BLaER1 treated with 17β-estradiol and CSF1 and Interleukin-3, amounts not matched to agents 10 nM and 100 nM (cell line): ENCODE measurements around the gene IMPDH2.
A peak's percentile ranks its signal among the peaks of the same experiment; 100 is the strongest.

Source experiments
- H3K27ac ChIP-seq, 11 experiments: shearing (Covaris generic); formaldehyde crosslinking; 2 replicates each; pipeline ENCODE4 v1.8.1; 2022
- H3K27me3 ChIP-seq, 11 experiments: shearing (Covaris generic); formaldehyde crosslinking; 2 replicates each; pipeline ENCODE4 v1.8.1; 2022
- H3K36me3 ChIP-seq, 11 experiments: shearing (Covaris generic); formaldehyde crosslinking; 2 replicates each; pipeline ENCODE4 v1.8.1; 2022
- H3K4me1 ChIP-seq, 10 experiments: shearing (Covaris generic); formaldehyde crosslinking; 2 replicates each; pipeline ENCODE4 v1.8.1; 2022
- H3K4me2 ChIP-seq, 11 experiments: shearing (Covaris generic); formaldehyde crosslinking; 2 replicates each; pipeline ENCODE4 v1.8.1; 2022
- H3K4me3 ChIP-seq, 10 experiments: shearing (Covaris generic); formaldehyde crosslinking; 2 replicates each; pipeline ENCODE4 v1.8.1; 2022
- H3K9ac ChIP-seq, 11 experiments: shearing (Covaris generic); formaldehyde crosslinking; 2 replicates each; pipeline ENCODE4 v1.8.1; 2022
- H3K9me3 ChIP-seq, 11 experiments: shearing (Covaris generic); formaldehyde crosslinking; replicated peaks in 1 of 11; 2 replicates each; pipeline ENCODE4 v1.8.1; 2022
- H4K20me1 ChIP-seq, 11 experiments: shearing (Covaris generic); formaldehyde crosslinking; 2 replicates each; pipeline ENCODE4 v1.8.1; 2022
- Cebpa-rat ChIP-seq, 11 experiments: shearing (Covaris generic); IDR thresholded peaks; 2 replicates each; pipeline ENCODE4 v1.8.1; 2022

IMPDH2 gene

DNA sequence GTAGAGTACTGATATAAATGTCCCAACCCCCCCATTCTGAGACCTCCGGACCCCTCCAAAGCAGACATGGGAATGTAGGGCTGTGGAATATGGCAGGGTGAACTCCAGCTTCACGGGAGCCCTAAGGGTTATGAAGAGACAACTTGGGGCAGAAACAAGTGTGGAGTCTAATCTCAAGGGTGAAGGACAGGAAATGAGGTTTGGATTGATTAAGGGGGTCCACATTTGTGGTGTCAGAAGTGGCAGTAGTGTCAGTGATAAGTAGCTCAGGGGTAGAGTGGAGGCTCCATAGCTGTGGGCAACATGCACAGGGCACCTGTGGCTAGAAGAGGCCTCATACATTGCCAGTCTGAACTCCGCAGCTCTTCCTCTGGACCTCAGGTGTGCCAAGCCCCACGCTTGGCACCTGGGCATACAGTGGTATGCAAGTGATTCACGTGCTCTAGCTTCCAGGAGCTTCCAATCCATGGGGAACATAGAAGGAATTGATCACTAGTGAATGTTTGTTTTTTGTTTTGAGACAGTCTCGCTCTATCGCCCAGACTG lies 43.3 kb downstream of the IMPDH2 start:
- no peaks in the 10 kb centered on the region for H3K9me3 ChIP-seq
- no peak overlapping the region for H3K4me2 ChIP-seq
- H3K27me3 ChIP-seq: peaks cover 0 to 20% (median 11%) of the 10 kb centered on the region in 11 experiments; a peak in 15 of 22 replicates
- peak overlapping the region in 1 of 11 experiments; percentile 1; a peak in 2 of 22 replicates for H3K9ac ChIP-seq
- peak overlapping the region in 2 of 11 experiments; percentile 26 to 54; a peak in 4 of 22 replicates for H3K27ac ChIP-seq
- no peak overlapping the region for H3K4me3 ChIP-seq
- peaks cover 35 to 63% (median 52%) of the 10 kb centered on the region in 11 experiments for H3K36me3 ChIP-seq
- no peak for TF ChIP-seq Cebpa-rat (IDR thresholded peaks at IDR 0.05)
- peaks cover 0 to 44% (median 19%) of the 10 kb centered on the region in 11 experiments; a peak in 12 of 22 replicates for H4K20me1 ChIP-seq
- H3K4me1 ChIP-seq: peaks cover 20 to 47% (median 30%) of the 10 kb centered on the region in 10 experiments

DNA sequence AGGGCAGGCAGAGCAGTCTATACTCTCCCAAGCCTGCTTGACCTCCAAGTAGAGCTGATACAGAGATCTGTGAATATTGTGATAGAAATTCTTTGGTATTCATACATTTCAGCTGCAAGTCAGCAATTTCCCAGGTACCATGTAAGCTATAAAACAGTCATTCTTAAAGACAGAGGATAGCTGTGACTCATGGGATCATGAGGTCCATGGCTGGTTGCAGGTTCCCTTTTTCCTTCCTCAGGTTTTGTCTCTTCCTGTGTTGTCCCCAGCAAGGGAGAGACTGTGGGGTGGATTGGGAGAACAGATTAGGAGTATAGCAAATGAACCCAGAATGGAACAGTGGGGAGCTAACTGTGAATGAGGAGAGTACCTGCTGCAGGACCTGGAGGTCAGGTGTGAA lies 44.5 kb downstream of the IMPDH2 start:
- Histone ChIP-seq H3K36me3 (peaks cover 48 to 76% (median 65%) of the 10 kb centered on the region in 11 experiments), H3K9me3 (no peaks in the 10 kb centered on the region), H4K20me1 (peaks cover 0 to 53% (median 22%) of the 10 kb centered on the region in 11 experiments; a peak in 12 of 22 replicates), H3K4me3 (no peak overlapping the region; a peak in 1 of 20 replicates), H3K27ac (peak overlapping the region in 3 of 11 experiments; percentile 46 to 54 (median 54); a peak in 6 of 22 replicates), H3K4me2 (peak overlapping the region in 5 of 11 experiments; percentile 2 to 95 (median 58); a peak in 8 of 22 replicates), H3K4me1 (peaks cover 11 to 42% (median 20%) of the 10 kb centered on the region in 10 experiments), H3K27me3 (peaks cover 0 to 8% (median 0%) of the 10 kb centered on the region in 11 experiments; a peak in 3 of 22 replicates), H3K9ac (peak overlapping the region in 4 of 11 experiments; percentile 12 to 55 (median 38); a peak in 6 of 22 replicates)
- TF ChIP-seq Cebpa-rat (IDR thresholded peaks at IDR 0.05): no peak

DNA sequence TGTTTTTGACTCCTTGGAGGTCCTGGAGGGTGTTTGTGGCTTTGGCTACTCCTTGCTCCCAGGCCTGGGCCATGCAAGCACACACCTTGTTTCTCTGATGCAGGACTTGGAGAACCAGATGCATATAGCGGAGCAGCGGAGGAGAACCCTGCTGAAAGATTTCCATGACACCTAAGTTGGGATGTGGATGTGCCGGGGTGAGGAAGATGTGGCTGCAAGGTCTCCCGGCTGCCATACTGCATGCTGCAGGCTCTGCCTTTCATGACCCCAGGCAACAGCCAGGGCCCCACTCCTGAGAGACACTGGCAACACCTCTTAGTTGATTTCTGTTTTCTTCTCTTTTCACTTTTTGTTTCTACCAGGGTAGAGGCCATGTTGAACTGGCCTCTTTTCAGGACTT lies 46.1 kb downstream of the IMPDH2 start:
- no peaks in the 10 kb centered on the region for H3K9me3 ChIP-seq
- no peak overlapping the region for H3K27ac ChIP-seq
- H3K9ac ChIP-seq: 0 out of 22 replicates have a peak overlapping the region, but pooled peaks of 1 of the 11 experiments have one; percentile 55
- H3K4me1 ChIP-seq: peaks cover 0 to 28% (median 8%) of the 10 kb centered on the region in 10 experiments; a peak in 10 of 20 replicates
- TF ChIP-seq Cebpa-rat (IDR thresholded peaks at IDR 0.05): no peak
- peaks cover 62 to 91% (median 81%) of the 10 kb centered on the region in 11 experiments for H3K36me3 ChIP-seq
- H3K4me3 ChIP-seq: no peak overlapping the region
- H3K27me3 ChIP-seq: no peaks in the 10 kb centered on the region
- H3K4me2 ChIP-seq: peak overlapping the region in 1 of 11 experiments; percentile 95; a peak in 2 of 22 replicates
- H4K20me1 ChIP-seq: peaks cover 0 to 56% (median 22%) of the 10 kb centered on the region in 11 experiments; a peak in 13 of 22 replicates

DNA sequence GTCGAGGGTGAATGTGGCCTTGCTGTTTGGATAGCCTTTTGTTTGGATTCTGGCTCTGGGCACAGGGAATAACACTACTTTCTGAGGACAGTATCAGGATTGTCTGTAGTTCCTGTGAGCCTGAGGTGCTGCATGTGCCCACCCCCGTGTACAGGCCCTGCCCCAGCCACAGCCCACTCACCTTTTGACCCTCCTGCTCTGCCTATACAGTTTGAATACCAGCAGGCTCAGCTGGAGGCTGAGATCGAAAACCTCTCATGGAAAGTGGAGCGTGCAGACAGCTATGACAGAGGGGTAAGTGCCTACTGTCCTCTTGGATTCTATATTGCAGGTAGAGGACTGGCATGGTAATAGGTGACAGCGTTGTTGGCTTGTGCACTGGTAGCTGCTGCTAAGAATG lies 46.5 kb downstream of the IMPDH2 start:
- Histone ChIP-seq H3K27ac (no peak overlapping the region), H3K4me3 (no peak overlapping the region), H3K27me3 (no peaks in the 10 kb centered on the region), H3K9ac (no peak overlapping the region), H3K36me3 (peaks cover 66 to 95% (median 85%) of the 10 kb centered on the region in 11 experiments), H3K4me1 (peaks cover 0 to 28% (median 6%) of the 10 kb centered on the region in 10 experiments; a peak in 9 of 20 replicates), H3K4me2 (peak overlapping the region in 1 of 11 experiments; percentile 95; a peak in 1 of 22 replicates), H3K9me3 (no peaks in the 10 kb centered on the region), H4K20me1 (peaks cover 0 to 56% (median 22%) of the 10 kb centered on the region in 11 experiments; a peak in 13 of 22 replicates)
- no peak for TF ChIP-seq Cebpa-rat (IDR thresholded peaks at IDR 0.05)

DNA sequence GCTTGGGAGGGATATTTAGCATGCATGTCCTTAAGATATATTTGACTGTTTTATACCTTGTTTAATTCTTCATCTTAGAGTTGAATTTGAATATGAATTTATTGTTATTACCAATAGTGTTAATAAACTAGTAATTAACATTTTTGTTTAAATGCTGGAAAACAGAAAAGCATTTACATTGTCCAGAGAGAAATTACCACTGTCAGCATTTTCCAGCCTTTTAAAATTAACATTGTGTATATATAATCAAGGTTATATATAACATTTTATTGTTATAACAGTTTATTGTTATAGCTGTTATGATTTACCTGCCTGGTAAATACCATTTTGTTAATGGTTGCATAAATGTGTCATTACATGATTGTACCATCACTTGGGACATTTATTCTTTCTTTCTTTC lies 47.2 kb downstream of the IMPDH2 start:
- peaks cover 0 to 55% (median 22%) of the 10 kb centered on the region in 11 experiments; a peak in 13 of 22 replicates for H4K20me1 ChIP-seq
- peaks cover 0 to 28% (median 6%) of the 10 kb centered on the region in 10 experiments; a peak in 9 of 20 replicates for H3K4me1 ChIP-seq
- peaks cover 73 to 100% (median 91%) of the 10 kb centered on the region in 11 experiments for H3K36me3 ChIP-seq
- H3K9ac ChIP-seq: no peak overlapping the region
- H3K4me2 ChIP-seq: no peak overlapping the region
- H3K9me3 ChIP-seq: no peaks in the 10 kb centered on the region
- no peak overlapping the region for H3K4me3 ChIP-seq
- TF ChIP-seq Cebpa-rat (IDR thresholded peaks at IDR 0.05): no peak
- H3K27me3 ChIP-seq: no peaks in the 10 kb centered on the region
- no peak overlapping the region for H3K27ac ChIP-seq

DNA sequence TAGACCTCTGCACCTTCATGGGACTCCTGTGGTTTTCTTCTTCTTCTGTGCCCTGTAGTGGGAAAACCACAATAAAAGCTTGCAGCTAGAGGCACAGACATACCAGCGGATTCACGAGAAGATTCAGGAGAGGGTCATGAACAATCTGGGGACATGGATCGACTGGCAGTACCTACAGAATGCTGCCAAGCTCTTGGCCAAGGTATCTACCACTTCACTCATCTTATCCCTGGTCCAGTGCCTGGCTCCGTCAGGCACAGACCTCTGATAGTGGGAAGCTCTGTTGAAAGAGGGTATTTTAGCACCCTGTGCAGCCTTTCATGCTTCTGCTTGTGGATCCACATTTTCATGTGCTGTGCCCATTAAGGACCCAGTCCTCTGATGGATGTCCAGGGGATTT lies 48.9 kb downstream of the IMPDH2 start:
- Histone ChIP-seq H3K9ac (no peak overlapping the region), H3K4me1 (peaks cover 0 to 28% (median 6%) of the 10 kb centered on the region in 10 experiments; a peak in 9 of 20 replicates), H3K36me3 (peaks cover 90 to 100% (median 99%) of the 10 kb centered on the region in 11 experiments), H3K9me3 (no peaks in the 10 kb centered on the region), H3K4me2 (no peak overlapping the region), H3K4me3 (no peak overlapping the region), H3K27me3 (no peaks in the 10 kb centered on the region), H3K27ac (no peak overlapping the region), H4K20me1 (peaks cover 0 to 54% (median 14%) of the 10 kb centered on the region in 11 experiments; a peak in 14 of 22 replicates)
- no peak for TF ChIP-seq Cebpa-rat (IDR thresholded peaks at IDR 0.05)

DNA sequence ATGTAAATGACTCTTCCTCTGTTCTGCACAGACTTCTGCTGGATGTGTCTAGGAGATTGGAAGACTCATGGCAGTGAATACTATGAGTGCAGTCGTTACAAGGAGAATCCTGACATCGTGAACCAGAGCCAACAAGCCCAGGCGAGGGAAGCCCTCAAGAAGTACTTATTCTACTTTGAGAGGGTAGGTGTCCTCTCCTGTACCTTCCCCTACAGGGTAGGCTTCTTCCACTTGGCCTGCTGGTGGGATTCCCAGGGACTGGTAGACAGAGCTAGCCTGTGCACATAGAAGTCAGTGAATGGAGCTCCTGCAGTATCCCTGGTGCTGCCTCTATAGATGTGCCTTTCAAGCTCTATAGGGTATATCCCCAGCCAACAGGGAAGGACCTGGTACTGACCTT lies 49.7 kb downstream of the IMPDH2 start:
- Histone ChIP-seq H3K9ac (no peak overlapping the region), H3K27me3 (no peaks in the 10 kb centered on the region), H3K4me2 (no peak overlapping the region), H3K9me3 (no peaks in the 10 kb centered on the region), H4K20me1 (peaks cover 0 to 46% (median 12%) of the 10 kb centered on the region in 11 experiments; a peak in 13 of 22 replicates), H3K36me3 (peaks cover 97 to 100% (median 100%) of the 10 kb centered on the region in 11 experiments), H3K4me1 (peaks cover 0 to 19% (median 3%) of the 10 kb centered on the region in 10 experiments; a peak in 9 of 20 replicates), H3K4me3 (no peak overlapping the region), H3K27ac (no peak overlapping the region)
- no peak for TF ChIP-seq Cebpa-rat (IDR thresholded peaks at IDR 0.05)
